Measurements from ENCODE around the gene MSLN. TPM values are rescaled to one million over a fixed set of nuclear protein-coding genes. Genes with fewer than 3 reads are reported as not detected.

MSLN gene
- total RNA-seq, 1 donor from 2014 or later = 5.0 TPM

GRCh38 chr16:799111-799947 lies 38.8 kb downstream of the MSLN start:
- DNase-seq (ENCODE audit: low spot score in 2 of 2, unreplicated experiment in 2 of 2) = no peak
- no peaks in the 10 kb centered on the region for H3K9me3 Mint-ChIP-seq
- no peak overlapping the region for H3K27ac Mint-ChIP-seq
- H3K36me3 Mint-ChIP-seq = peaks cover 12% of the 10 kb centered on the region
- TF ChIP-seq CTCF (IDR thresholded peaks at IDR 0.05; ENCODE audit: unreplicated experiment) = no peak
- peaks cover 65% of the 10 kb centered on the region for H3K27me3 Mint-ChIP-seq (ENCODE audit: low read depth)
- no peaks in the 10 kb centered on the region for H3K4me1 Mint-ChIP-seq
- no peak overlapping the region for H3K4me3 Mint-ChIP-seq

GRCh38 chr16:799948-800833 lies 39.7 kb downstream of the MSLN start, which contains the start of gene GNG13:
GNG13 (minus strand) TSS chr16:800734; CDS start chr16:799077, 1,657 bp downstream.
- H3K36me3 Mint-ChIP-seq = peaks cover 12% of the 10 kb centered on the region
- TF ChIP-seq CTCF (IDR thresholded peaks at IDR 0.05; ENCODE audit: unreplicated experiment) = no peak
- no peaks in the 10 kb centered on the region for H3K9me3 Mint-ChIP-seq
- no peak within 1 kb of the TSS for H3K4me3 Mint-ChIP-seq
- peaks cover 71% of the 10 kb centered on the region for H3K27me3 Mint-ChIP-seq (ENCODE audit: low read depth)
- DNase-seq (ENCODE audit: low spot score in 2 of 2, unreplicated experiment in 2 of 2) = no peak
- no peak within 1 kb of the TSS for H3K27ac Mint-ChIP-seq
- no peaks in the 10 kb centered on the region for H3K4me1 Mint-ChIP-seq

- no peaks in the 10 kb centered on the region for H3K9me3 Mint-ChIP-seq
- DNase-seq (ENCODE audit: low spot score in 2 of 2, unreplicated experiment in 2 of 2) = no peak
- no peaks in the 10 kb centered on the region for H3K4me1 Mint-ChIP-seq
- no peak overlapping the region for H3K27ac Mint-ChIP-seq
- peaks cover 72% of the 10 kb centered on the region for H3K27me3 Mint-ChIP-seq (ENCODE audit: low read depth)
- H3K4me3 Mint-ChIP-seq = no peak overlapping the region
- TF ChIP-seq CTCF (IDR thresholded peaks at IDR 0.05; ENCODE audit: unreplicated experiment) = no peak
- peaks cover 10% of the 10 kb centered on the region for H3K36me3 Mint-ChIP-seq
Measured at GRCh38 chr16:800834-801511, 40.4 kb downstream of the MSLN start.

GRCh38 chr16:801584-802363 lies 41.2 kb downstream of the MSLN start:
- DNase-seq (ENCODE audit: low spot score in 2 of 2, unreplicated experiment in 2 of 2) = no peak
- TF ChIP-seq CTCF (IDR thresholded peaks at IDR 0.05; ENCODE audit: unreplicated experiment) = no peak
- Mint-ChIP-seq H3K9me3 (no peaks in the 10 kb centered on the region), H3K4me3 (no peak overlapping the region), H3K36me3 (peaks cover 7% of the 10 kb centered on the region), H3K4me1 (no peaks in the 10 kb centered on the region), H3K27ac (no peak overlapping the region), H3K27me3 (ENCODE audit: low read depth) (peaks cover 72% of the 10 kb centered on the region)

- Mint-ChIP-seq H3K27me3 (ENCODE audit: low read depth) (peaks cover 72% of the 10 kb centered on the region), H3K9me3 (no peaks in the 10 kb centered on the region), H3K4me3 (no peak overlapping the region), H3K4me1 (no peaks in the 10 kb centered on the region), H3K36me3 (peaks cover 5% of the 10 kb centered on the region), H3K27ac (no peak overlapping the region)
- no peak for DNase-seq (ENCODE audit: low spot score in 2 of 2, unreplicated experiment in 2 of 2)
- no peak for TF ChIP-seq CTCF (IDR thresholded peaks at IDR 0.05; ENCODE audit: unreplicated experiment)
Measured at GRCh38 chr16:802461-802860, 41.9 kb downstream of the MSLN start.

All from mesothelial cell of epicardium (in vitro differentiated cells).